ENCODE results near the gene FIGN. TPM values are rescaled to one million over a fixed set of nuclear protein-coding genes. Genes with fewer than 3 reads are reported as not detected.

The FIGN gene
- total RNA-seq, 4 donors from 2014 or later = 5.8 to 12.0 (median 11.1) TPM

DNA sequence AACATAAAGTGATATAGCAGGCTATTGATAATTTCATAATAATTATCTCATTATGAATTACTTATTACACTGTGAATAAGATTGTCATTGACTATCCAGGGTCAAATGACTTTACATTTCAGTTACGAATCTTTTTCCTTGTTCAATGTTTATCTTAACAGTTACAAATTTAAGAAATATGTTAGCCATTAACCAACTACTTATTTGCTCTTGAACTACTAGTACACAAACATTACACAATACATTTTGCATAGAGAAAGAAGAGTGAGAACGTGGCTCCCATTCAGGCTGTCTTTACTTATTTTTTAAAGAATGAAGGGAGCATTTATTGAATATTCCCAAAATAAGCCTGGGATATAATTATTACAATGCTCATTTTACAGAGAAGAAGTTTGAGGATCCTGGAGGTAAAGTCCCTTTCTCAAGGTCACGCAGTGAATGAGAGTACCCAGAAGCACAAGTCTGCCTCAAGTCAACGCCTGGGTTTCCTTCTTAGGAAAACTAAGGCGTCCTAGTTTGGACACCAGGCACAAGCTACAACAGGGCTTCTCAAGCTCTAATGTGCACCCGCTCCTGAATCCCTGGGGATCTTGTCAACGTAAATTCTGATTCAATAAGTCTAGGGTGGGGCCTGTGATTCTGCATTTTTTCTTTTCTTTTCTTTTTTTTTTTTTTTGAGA is 164.2 kb downstream of the FIGN start:
- intact Hi-C loops (cut with DNase I) = no loop called here
- Histone ChIP-seq H3K27me3 (no peaks in the 10 kb centered on the region), H3K9me3 (no peaks in the 10 kb centered on the region), H3K4me1 (no peaks in the 10 kb centered on the region), H3K36me3 (no peaks in the 10 kb centered on the region), H3K4me3 (no peak overlapping the region), H3K27ac (replicated peaks in 1 of 4) (no peak overlapping the region)
- no peak for DNase-seq (ENCODE audit: extremely low spot score)
- 94% methylated on average over 7 of the region's 7 CpGs for WGBS
- TF ChIP-seq, protein P1, sequence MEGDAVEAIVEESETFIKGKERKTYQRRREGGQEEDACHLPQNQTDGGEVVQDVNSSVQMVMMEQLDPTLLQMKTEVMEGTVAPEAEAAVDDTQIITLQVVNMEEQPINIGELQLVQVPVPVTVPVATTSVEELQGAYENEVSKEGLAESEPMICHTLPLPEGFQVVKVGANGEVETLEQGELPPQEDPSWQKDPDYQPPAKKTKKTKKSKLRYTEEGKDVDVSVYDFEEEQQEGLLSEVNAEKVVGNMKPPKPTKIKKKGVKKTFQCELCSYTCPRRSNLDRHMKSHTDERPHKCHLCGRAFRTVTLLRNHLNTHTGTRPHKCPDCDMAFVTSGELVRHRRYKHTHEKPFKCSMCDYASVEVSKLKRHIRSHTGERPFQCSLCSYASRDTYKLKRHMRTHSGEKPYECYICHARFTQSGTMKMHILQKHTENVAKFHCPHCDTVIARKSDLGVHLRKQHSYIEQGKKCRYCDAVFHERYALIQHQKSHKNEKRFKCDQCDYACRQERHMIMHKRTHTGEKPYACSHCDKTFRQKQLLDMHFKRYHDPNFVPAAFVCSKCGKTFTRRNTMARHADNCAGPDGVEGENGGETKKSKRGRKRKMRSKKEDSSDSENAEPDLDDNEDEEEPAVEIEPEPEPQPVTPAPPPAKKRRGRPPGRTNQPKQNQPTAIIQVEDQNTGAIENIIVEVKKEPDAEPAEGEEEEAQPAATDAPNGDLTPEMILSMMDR (IDR thresholded peaks at IDR 0.05) = no peak
- TF ChIP-seq POLR2A (IDR thresholded peaks at IDR 0.05; ENCODE audit: low read depth) (no peak), EP300 (IDR thresholded peaks at IDR 0.05) (no peak), POLR2AphosphoS5 (IDR thresholded peaks at IDR 0.05) (no peak)

DNA sequence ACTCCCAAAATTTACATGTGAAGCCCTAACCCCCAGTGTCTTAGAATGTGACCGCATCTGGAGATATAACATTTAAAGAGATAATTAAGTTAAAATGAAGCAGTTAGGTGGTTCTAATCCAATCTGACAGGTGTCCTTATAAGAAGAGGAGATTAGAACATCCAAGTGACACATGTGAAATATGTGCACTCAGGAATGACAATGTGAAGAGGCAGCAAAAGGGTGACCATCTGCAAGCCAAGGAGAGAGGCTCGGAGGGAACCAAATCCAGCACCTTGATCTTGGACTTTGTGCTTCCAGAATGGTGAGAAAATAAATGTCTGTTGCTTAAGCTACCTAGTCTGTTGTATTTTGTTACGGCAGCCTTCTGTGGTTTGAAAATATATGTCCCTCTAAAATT is 165.4 kb downstream of the FIGN start:
- H3K27me3 ChIP-seq = no peaks in the 10 kb centered on the region
- H3K4me3 ChIP-seq = no peak overlapping the region
- intact Hi-C loops (cut with DNase I) = no loop called here
- H3K27ac ChIP-seq (replicated peaks in 1 of 4) = no peak overlapping the region
- H3K4me1 ChIP-seq = no peaks in the 10 kb centered on the region
- H3K9me3 ChIP-seq = no peaks in the 10 kb centered on the region
- WGBS = 96% methylated on average over 3 of the region's 3 CpGs
- no peak for DNase-seq (ENCODE audit: extremely low spot score)
- TF ChIP-seq, protein P1 (IDR thresholded peaks at IDR 0.05) = no peak
- TF ChIP-seq EP300 (IDR thresholded peaks at IDR 0.05) (no peak), POLR2AphosphoS5 (IDR thresholded peaks at IDR 0.05) (no peak), POLR2A (IDR thresholded peaks at IDR 0.05; ENCODE audit: low read depth) (no peak)
- no peaks in the 10 kb centered on the region for H3K36me3 ChIP-seq

- no peaks in the 10 kb centered on the region for H3K9me3 ChIP-seq
- TF ChIP-seq POLR2AphosphoS5 (IDR thresholded peaks at IDR 0.05) = no peak
- TF ChIP-seq POLR2A (IDR thresholded peaks at IDR 0.05; ENCODE audit: low read depth) = no peak
- TF ChIP-seq EP300 (IDR thresholded peaks at IDR 0.05) = no peak
- TF ChIP-seq, protein P1 (IDR thresholded peaks at IDR 0.05) = no peak
- DNase-seq (ENCODE audit: extremely low spot score) = no peak
- no peak overlapping the region for H3K27ac ChIP-seq (replicated peaks in 1 of 4)
- no peak overlapping the region for H3K4me3 ChIP-seq
- WGBS = 92% methylated on average over 1 of the region's 1 CpG
- intact Hi-C loops (cut with DNase I) = no loop called here
- H3K4me1 ChIP-seq = no peaks in the 10 kb centered on the region
- H3K27me3 ChIP-seq = no peaks in the 10 kb centered on the region
- H3K36me3 ChIP-seq = no peaks in the 10 kb centered on the region
These were observed 170.6 kb downstream of the FIGN start for GRCh38 chr2:163565192-163565591.

DNA sequence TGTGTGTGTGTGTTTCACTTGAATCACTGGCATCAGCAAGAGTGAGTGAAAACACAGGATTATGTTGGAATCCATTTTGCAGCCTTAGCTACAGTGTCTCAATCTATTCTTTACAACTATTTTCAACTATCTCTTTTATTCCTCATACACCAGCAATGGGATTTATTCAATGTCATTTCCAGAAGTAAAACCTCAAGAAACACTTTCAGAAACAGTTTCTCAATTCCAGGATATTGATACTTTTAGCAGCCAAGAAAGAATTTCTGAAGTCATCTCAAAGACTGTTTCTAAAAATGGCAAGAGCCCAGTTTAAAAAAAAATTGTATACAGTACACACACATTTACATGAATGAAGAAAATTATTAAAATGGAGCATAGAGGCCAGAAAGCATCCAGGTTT is 171.6 kb downstream of the FIGN start:
- Histone ChIP-seq H3K4me3 (no peak overlapping the region), H3K4me1 (no peaks in the 10 kb centered on the region), H3K36me3 (no peaks in the 10 kb centered on the region), H3K27me3 (no peaks in the 10 kb centered on the region), H3K9me3 (no peaks in the 10 kb centered on the region), H3K27ac (replicated peaks in 1 of 4) (no peak overlapping the region)
- intact Hi-C loops (cut with DNase I) = no loop called here
- DNase-seq (ENCODE audit: extremely low spot score) = no peak
- TF ChIP-seq POLR2A (IDR thresholded peaks at IDR 0.05; ENCODE audit: low read depth) (no peak), POLR2AphosphoS5 (IDR thresholded peaks at IDR 0.05) (no peak), EP300 (IDR thresholded peaks at IDR 0.05) (no peak)
- TF ChIP-seq, protein P1 (IDR thresholded peaks at IDR 0.05) = no peak

DNA sequence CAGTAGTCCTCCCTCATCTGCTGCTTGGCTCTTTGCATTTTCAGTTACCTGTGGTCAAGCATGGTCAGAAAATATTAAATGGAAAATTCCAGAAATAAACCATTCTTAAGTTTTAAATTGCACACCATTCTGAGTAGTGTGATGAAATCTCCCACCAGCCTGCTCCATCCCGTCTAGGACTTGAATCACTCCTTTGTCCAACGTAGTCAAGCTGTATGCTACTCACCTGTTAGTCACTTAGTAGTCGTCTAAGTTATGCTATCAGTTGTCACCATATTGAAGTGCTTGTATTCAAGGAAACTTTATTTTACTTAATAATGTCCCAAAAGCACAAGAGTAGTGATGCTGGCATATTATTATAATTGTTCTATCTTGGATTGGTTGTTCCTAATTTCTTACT is 172.5 kb downstream of the FIGN start:
- TF ChIP-seq EP300 (IDR thresholded peaks at IDR 0.05) (no peak), POLR2A (IDR thresholded peaks at IDR 0.05; ENCODE audit: low read depth) (no peak), POLR2AphosphoS5 (IDR thresholded peaks at IDR 0.05) (no peak)
- TF ChIP-seq, protein P1 (IDR thresholded peaks at IDR 0.05) = no peak
- no peak overlapping the region for H3K27ac ChIP-seq (replicated peaks in 1 of 4)
- peaks cover 0 to 2% (median 0%) of the 10 kb centered on the region in 4 donors for H3K4me1 ChIP-seq
- DNase-seq (ENCODE audit: extremely low spot score) = no peak
- H3K9me3 ChIP-seq = no peaks in the 10 kb centered on the region
- intact Hi-C loops (cut with DNase I) = no loop called here
- 78% methylated on average over 3 of the region's 3 CpGs for WGBS
- no peak overlapping the region for H3K4me3 ChIP-seq
- H3K36me3 ChIP-seq = no peaks in the 10 kb centered on the region
- H3K27me3 ChIP-seq = no peaks in the 10 kb centered on the region
